ENCODE results near the gene AANAT.

- TF ChIP-seq, protein P1, sequence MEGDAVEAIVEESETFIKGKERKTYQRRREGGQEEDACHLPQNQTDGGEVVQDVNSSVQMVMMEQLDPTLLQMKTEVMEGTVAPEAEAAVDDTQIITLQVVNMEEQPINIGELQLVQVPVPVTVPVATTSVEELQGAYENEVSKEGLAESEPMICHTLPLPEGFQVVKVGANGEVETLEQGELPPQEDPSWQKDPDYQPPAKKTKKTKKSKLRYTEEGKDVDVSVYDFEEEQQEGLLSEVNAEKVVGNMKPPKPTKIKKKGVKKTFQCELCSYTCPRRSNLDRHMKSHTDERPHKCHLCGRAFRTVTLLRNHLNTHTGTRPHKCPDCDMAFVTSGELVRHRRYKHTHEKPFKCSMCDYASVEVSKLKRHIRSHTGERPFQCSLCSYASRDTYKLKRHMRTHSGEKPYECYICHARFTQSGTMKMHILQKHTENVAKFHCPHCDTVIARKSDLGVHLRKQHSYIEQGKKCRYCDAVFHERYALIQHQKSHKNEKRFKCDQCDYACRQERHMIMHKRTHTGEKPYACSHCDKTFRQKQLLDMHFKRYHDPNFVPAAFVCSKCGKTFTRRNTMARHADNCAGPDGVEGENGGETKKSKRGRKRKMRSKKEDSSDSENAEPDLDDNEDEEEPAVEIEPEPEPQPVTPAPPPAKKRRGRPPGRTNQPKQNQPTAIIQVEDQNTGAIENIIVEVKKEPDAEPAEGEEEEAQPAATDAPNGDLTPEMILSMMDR (IDR thresholded peaks at IDR 0.05): no peak
- TF ChIP-seq POLR2AphosphoS5 (IDR thresholded peaks at IDR 0.05) (no peak), POLR2A (IDR thresholded peaks at IDR 0.05) (no peak), EP300 (IDR thresholded peaks at IDR 0.05) (no peak)
Measured at GRCh38 chr17:76496464-76496863, 29.1 kb downstream of the AANAT start.

All from gastroesophageal sphincter (tissue), 3 donors.